GM23338 (cell line): Measurements from ENCODE around the gene RBM42. TPM values are rescaled to one million over a fixed set of nuclear protein-coding genes. Genes with fewer than 3 reads are reported as not detected.
A peak's percentile ranks its signal among the peaks of the same experiment; 100 is the strongest.

ENCODE experiments used
- ATAC-seq: fragments of 200-7000 bp; cut with Tn5 transposase; 3 replicates; pipeline ENCODE4 v1.9.1; 2020
- DNase-seq: peaks from one replicate; pipeline ENCODE4 v3.0.0-alpha.2; 2015; ENCODE audit warnings: low spot score
- H2AFZ ChIP-seq: fragments of 200-600 bp; sonication (generic); 2 replicates; pipeline ENCODE4 v1.8.0; 2016; ENCODE audit warnings: antibody characterized with exemption, mild to moderate bottlenecking, moderate library complexity
- H3F3A ChIP-seq: fragments of 200-600 bp; sonication (generic); replicated peaks from 2 replicates; pipeline ENCODE4 v1.8.0; 2017; ENCODE audit warnings: antibody characterized with exemption, mixed run types, low read depth
- H3K27ac ChIP-seq: fragments of 200-600 bp; sonication (generic); 2 replicates; pipeline ENCODE4 v1.6.1; 2016; ENCODE audit warnings: low read depth
- H3K27me3 ChIP-seq: fragments of 200-600 bp; sonication (generic); 2 replicates; pipeline ENCODE4 v1.8.0; 2016; ENCODE audit warnings: mild to moderate bottlenecking, mixed run types, moderate library complexity; ENCODE audit not compliant: insufficient read depth
- H3K36me3 ChIP-seq: fragments of 200-600 bp; sonication (generic); 2 replicates; pipeline ENCODE4 v1.8.0; 2016; ENCODE audit warnings: mild to moderate bottlenecking; ENCODE audit not compliant: insufficient read depth
- H3K4me1 ChIP-seq: fragments of 200-600 bp; sonication (generic); 2 replicates; pipeline ENCODE4 v1.8.0; 2016; ENCODE audit warnings: mild to moderate bottlenecking, moderate library complexity; ENCODE audit not compliant: insufficient read depth
- H3K4me2 ChIP-seq: fragments of 200-600 bp; sonication (generic); 2 replicates; pipeline ENCODE4 v1.7.1; 2017; ENCODE audit warnings: mixed run types
- H3K4me3 ChIP-seq: fragments of 200-600 bp; sonication (generic); 2 replicates; pipeline ENCODE4 v1.6.1; 2016; ENCODE audit warnings: mixed run types
- H3K79me2 ChIP-seq: fragments of 200-600 bp; sonication (generic); replicated peaks from 2 replicates; pipeline ENCODE4 v1.8.0; 2017; ENCODE audit warnings: mild to moderate bottlenecking; ENCODE audit not compliant: insufficient read depth
- H3K9me2 ChIP-seq: fragments of 200-600 bp; sonication (generic); 2 replicates; pipeline ENCODE4 v1.8.0; 2017; ENCODE audit not compliant: insufficient read depth
- H4K20me1 ChIP-seq: fragments of 200-600 bp; sonication (generic); replicated peaks from 2 replicates; pipeline ENCODE4 v1.8.0; 2017; ENCODE audit warnings: mild to moderate bottlenecking; ENCODE audit not compliant: insufficient read depth
- H3K27ac Mint-ChIP-seq: 2 replicates; pipeline ENCODE4 v1.8.0; 2020; ENCODE audit warnings: inconsistent platforms, mild to moderate bottlenecking, moderate library complexity, mixed read lengths
- H3K27me3 Mint-ChIP-seq: 3 replicates; pipeline ENCODE4 v1.8.0; 2022; ENCODE audit warnings: low read depth, mild to moderate bottlenecking, moderate library complexity, mixed read lengths, inconsistent platforms; ENCODE audit not compliant: insufficient read depth, poor library complexity
- H3K36me3 Mint-ChIP-seq: 3 replicates; pipeline ENCODE4 v1.8.0; 2021; ENCODE audit warnings: low read depth, mild to moderate bottlenecking, inconsistent platforms, moderate library complexity, mixed read lengths
- H3K4me1 Mint-ChIP-seq: 3 replicates; pipeline ENCODE4 v1.8.0; 2020; ENCODE audit warnings: mild to moderate bottlenecking, inconsistent platforms, mixed read lengths
- H3K4me3 Mint-ChIP-seq: 3 replicates; pipeline ENCODE4 v1.8.0; 2021; ENCODE audit warnings: moderate library complexity, mild to moderate bottlenecking, inconsistent platforms, mixed read lengths
- H3K9me3 Mint-ChIP-seq: 3 replicates; pipeline ENCODE4 v1.8.0; 2020; ENCODE audit warnings: moderate library complexity, mild to moderate bottlenecking, inconsistent platforms, mixed read lengths
- CREB1 ChIP-seq: fragments of 250-450 bp; sonication (Bioruptor Pico); IDR thresholded peaks from 2 replicates; pipeline ENCODE4 v1.5.0; 2020; ENCODE audit warnings: low read depth, mild to moderate bottlenecking, moderate library complexity
- CTCF ChIP-seq, 2 experiments: fragments of 200-600 bp in 1 of 2; sonication (generic) in 1 of 2; conservative IDR thresholded peaks; 2 replicates each; pipeline versions ENCODE4 v1.5.1 to v1.6.1; 2016 to 2017; ENCODE audit warnings: antibody characterized with exemption in 2 of 2, low read depth in 2 of 2, mild to moderate bottlenecking in 2 of 2, moderate library complexity in 1 of 2
- EZH2 ChIP-seq: fragments of 200-600 bp; sonication (generic); IDR thresholded peaks from one replicate; pipeline ENCODE4 v1.8.0; 2017; ENCODE audit warnings: antibody characterized with exemption, mild to moderate bottlenecking, low read depth; ENCODE audit not compliant: unreplicated experiment
- EZH2phosphoT487 ChIP-seq: fragments of 200-600 bp; sonication (generic); IDR thresholded peaks from one replicate; pipeline ENCODE4 v1.8.1; 2018; ENCODE audit warnings: antibody characterized with exemption; ENCODE audit not compliant: unreplicated experiment
- POLR2AphosphoS5 ChIP-seq: IDR thresholded peaks from 2 replicates; pipeline ENCODE4 v1.6.1; 2016; ENCODE audit warnings: antibody characterized with exemption, low read depth
- STAT1 ChIP-seq: IDR thresholded peaks from one replicate; pipeline ENCODE4 v1.6.1; 2016; ENCODE audit warnings: antibody characterized with exemption; ENCODE audit not compliant: unreplicated experiment
- ZNF331 ChIP-seq: fragments of 250-450 bp; sonication (Bioruptor Pico); IDR thresholded peaks from 2 replicates; pipeline ENCODE4 v1.5.0; 2020; ENCODE audit warnings: low read depth, mild to moderate bottlenecking, moderate library complexity
- ZNF462 ChIP-seq: fragments of 250-450 bp; sonication (Bioruptor Pico); IDR thresholded peaks from 2 replicates; pipeline ENCODE4 v1.5.0; 2020; ENCODE audit warnings: mild to moderate bottlenecking, moderate library complexity
- polyA plus RNA-seq: library from polyadenylated mRNA; unstranded; fragments of >200 nt; fragmentation: Nextera tagmentation; extraction: Ambion mirVana; gene quantifications from 2 replicates; pipeline ENCODE4 v1.2.1, GENCODE V29; 2016
- total RNA-seq: library from RNA; depleted of rRNA; stranded (reverse); fragments of >200 nt; shearing (Covaris generic); gene quantifications from 2 replicates; pipeline ENCODE4 v1.2.3, GENCODE V29; 2014

The RBM42 gene
- total and polyA plus RNA-seq, 2 experiments from 2014 or later = 74.7 to 82.9 TPM

- TF ChIP-seq ZNF462 (CRISPR knock-in tag) = no peak
These were observed 27.9 kb downstream of the RBM42 start (continued) for GRCh38 chr19:35656700-35657099.

- Histone ChIP-seq H3F3A (no peaks in the 10 kb centered on the region), H3K4me2 (no peak overlapping the region), H3K79me2 (no peaks in the 10 kb centered on the region), H3K36me3 (peaks cover 36% of the 10 kb centered on the region), H3K27me3 (no peaks in the 10 kb centered on the region), H3K4me3 (no peak overlapping the region), H3K9me2 (no peaks in the 10 kb centered on the region), H3K27ac (no peak overlapping the region), H3K4me1 (no peaks in the 10 kb centered on the region), H2AFZ (no peak overlapping the region), H4K20me1 (peaks cover 7% of the 10 kb centered on the region; the same call in 1 of the 2 replicates)
- peak; percentile 4 to 26; a peak in 1 of 4 replicates for TF ChIP-seq CTCF (conservative IDR thresholded peaks at IDR 0.05; ENCODE audit: low read depth in 2 of 2)
- no peak for TF ChIP-seq ZNF331
- TF ChIP-seq POLR2AphosphoS5 = no peak
- no peak for TF ChIP-seq EZH2
- TF ChIP-seq EZH2phosphoT487 = no peak
- no peak for TF ChIP-seq STAT1
- TF ChIP-seq CREB1 = no peak
- Mint-ChIP-seq H3K4me1 (no peaks in the 10 kb centered on the region), H3K4me3 (no peak overlapping the region; the same call in 2 of the 3 replicates), H3K36me3 (peaks cover 58% of the 10 kb centered on the region), H3K27ac (no peak overlapping the region), H3K9me3 (no peaks in the 10 kb centered on the region), H3K27me3 (peaks cover 6% of the 10 kb centered on the region)
- peak; percentile 34 for DNase-seq
- ATAC-seq = peak; percentile 61; the same call in 2 of the 3 replicates
These were observed 29.3 kb downstream of the RBM42 start for GRCh38 chr19:35657904-35658700.
